Ovary (tissue), 3 donors: ENCODE data around the gene PSMD7.

Source experiments
- CTCF ChIP-seq, 3 donors: fragments of 450-650 bp in 2 of 3; fragments of 200-600 bp in 1 of 3; IDR thresholded peaks; one replicate each; pipeline versions ENCODE4 v1.5.1 to v1.8.0; 2016 to 2022; ENCODE audit warnings: antibody characterized with exemption in 3 of 3, mild to moderate bottlenecking in 1 of 3
- POLR2A ChIP-seq: fragments of 450-650 bp; IDR thresholded peaks from one replicate; pipeline ENCODE4 v1.6.1; 2017; ENCODE audit warnings: antibody characterized with exemption, mild to moderate bottlenecking, moderate library complexity
- donor health status: DM: no; HTN: no; CAD: no.

- TF ChIP-seq CTCF (IDR thresholded peaks at IDR 0.05) (no peak), POLR2A (no peak)
These were observed 8.7 kb downstream of the PSMD7 start for GRCh38 chr16:74305281-74305680.
